ENCODE data around the gene SPG21. TPM values are rescaled to one million over a fixed set of nuclear protein-coding genes. Genes with fewer than 3 reads are reported as not detected.

SPG21 gene
- total and polyA plus RNA-seq, 2 of the 8 experiments (the other 6 are each of a cell fraction or from before 2014, with no cell fraction given): 67.3 to 72.7 TPM

GRCh38 chr15:64982472-64982871, 7.2 kb downstream of the SPG21 start:
- Histone ChIP-seq H3K27ac (ENCODE audit: low read depth, low read length) (no peak overlapping the region), H2AK5ac (ENCODE audit: low read depth, low read length) (no peak overlapping the region), H2BK5ac (ENCODE audit: low read depth, low read length) (no peak overlapping the region), H3K23ac (ENCODE audit: insufficient read length) (no peak overlapping the region), H3K18ac (ENCODE audit: extremely low read depth, low read length) (no peak overlapping the region), H3K4ac (replicated peaks; ENCODE audit: insufficient read length, low read depth, low read length) (no peak overlapping the region), H2AFZ (ENCODE audit: low read length) (no peak overlapping the region), H4K91ac (replicated peaks; ENCODE audit: insufficient read length, low read length) (no peak overlapping the region), H4K20me1 (replicated peaks in 1 of 2; ENCODE audit: control insufficient read depth in 1 of 2, insufficient read depth in 2 of 2, low read length in 2 of 2) (peaks cover 0 to 2% of the 10 kb centered on the region in 2 experiments), H3K9ac (replicated peaks in 1 of 4; ENCODE audit: extremely low read depth in 1 of 4, low read depth in 3 of 4, low read length in 3 of 4) (no peak overlapping the region), H3K36me3 (ENCODE audit: control insufficient read depth in 2 of 4, insufficient read depth in 4 of 4, low read length in 3 of 4) (peaks cover 0 to 11% (median 0%) of the 10 kb centered on the region in 4 experiments; a peak in 1 of 8 replicates), H3K4me2 (ENCODE audit: insufficient read depth in 1 of 2, low read depth in 2 of 2, low read length in 2 of 2) (no peak overlapping the region), H3K14ac (ENCODE audit: insufficient read length) (no peak overlapping the region), H3K79me2 (ENCODE audit: control insufficient read depth in 1 of 2, insufficient read depth in 2 of 2, low read length in 2 of 2) (peaks cover 0 to 7% of the 10 kb centered on the region in 2 experiments; a peak in 1 of 4 replicates), H3K23me2 (ENCODE audit: low read depth, low read length) (no peaks in the 10 kb centered on the region), H4K5ac (ENCODE audit: insufficient read length, low read depth, low read length) (no peak overlapping the region), H3K27me3 (replicated peaks in 1 of 4; ENCODE audit: control insufficient read depth in 3 of 4, extremely low read depth in 1 of 4, insufficient read depth in 3 of 4, low read length in 3 of 4) (no peaks in the 10 kb centered on the region), H3K4me3 (ENCODE audit: extremely low read depth in 1 of 4, insufficient read depth in 2 of 4, low read depth in 3 of 4, low read length in 4 of 4) (no peak overlapping the region), H3K79me1 (ENCODE audit: low read depth, low read length) (0 out of 2 replicates have a peak, but pooled peaks cover 3% of the 10 kb centered on the region), H3K9me3 (ENCODE audit: insufficient read depth in 2 of 2, low read depth in 1 of 2, low read length in 1 of 2) (no peaks in the 10 kb centered on the region), H2BK15ac (ENCODE audit: low read length) (no peak overlapping the region), H2BK20ac (ENCODE audit: low read length) (no peak overlapping the region), H3K4me1 (replicated peaks in 1 of 4; ENCODE audit: control insufficient read depth in 3 of 4, insufficient read depth in 4 of 4, low read length in 3 of 4) (peaks cover 3 to 6% (median 4%) of the 10 kb centered on the region in 4 experiments; a peak in 5 of 7 replicates), H2BK120ac (replicated peaks; ENCODE audit: low read depth, low read length) (no peak overlapping the region), H3K56ac (replicated peaks; ENCODE audit: insufficient read length, low read depth, low read length) (no peak overlapping the region), H4K8ac (ENCODE audit: extremely low read depth, insufficient read depth, low read length) (no peak overlapping the region), H2BK12ac (ENCODE audit: low read depth, low read length) (no peak overlapping the region)
- no peak for DNase-seq (ENCODE audit: low read depth in 1 of 2, low spot score in 2 of 2)
- TF ChIP-seq, protein P1, sequence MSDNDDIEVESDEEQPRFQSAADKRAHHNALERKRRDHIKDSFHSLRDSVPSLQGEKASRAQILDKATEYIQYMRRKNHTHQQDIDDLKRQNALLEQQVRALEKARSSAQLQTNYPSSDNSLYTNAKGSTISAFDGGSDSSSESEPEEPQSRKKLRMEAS (IDR thresholded peaks at IDR 0.05): no peak
- TF ChIP-seq GABPA (IDR thresholded peaks at IDR 0.05; ENCODE audit: borderline replicate concordance, insufficient read depth, low read length) (no peak), USF2 (IDR thresholded peaks at IDR 0.05; ENCODE audit: low read length) (no peak), TAF1 (IDR thresholded peaks at IDR 0.05; ENCODE audit: low read depth, low read length) (no peak), SP2 (IDR thresholded peaks at IDR 0.05; ENCODE audit: low read length) (no peak), ZNF274 (IDR thresholded peaks at IDR 0.05; ENCODE audit: borderline replicate concordance, extremely low read depth, low read length) (no peak)
- ChIA-PET POLR2A (ENCODE audit: partially characterized antibody) (no interaction called here), CTCF (ENCODE audit: partially characterized antibody) (no interaction called here)
- 92% methylated on average over 1 of the region's 1 CpG; no CpG with 5 or more reads in 1 of the 2 experiments for WGBS, 2 experiments (ENCODE audit: extremely low coverage in 1 of 2, insufficient coverage in 1 of 2, insufficient read length in 1 of 2, insufficient replicate concordance in 2 of 2, low coverage in 1 of 2, low lambda C conversion rate in 2 of 2, missing lambda C conversion rate in 1 of 2)
- no peak for FAIRE-seq

Measured in H1 (cell line).